ENCODE results near the gene MATK.

Gene MATK

DNA sequence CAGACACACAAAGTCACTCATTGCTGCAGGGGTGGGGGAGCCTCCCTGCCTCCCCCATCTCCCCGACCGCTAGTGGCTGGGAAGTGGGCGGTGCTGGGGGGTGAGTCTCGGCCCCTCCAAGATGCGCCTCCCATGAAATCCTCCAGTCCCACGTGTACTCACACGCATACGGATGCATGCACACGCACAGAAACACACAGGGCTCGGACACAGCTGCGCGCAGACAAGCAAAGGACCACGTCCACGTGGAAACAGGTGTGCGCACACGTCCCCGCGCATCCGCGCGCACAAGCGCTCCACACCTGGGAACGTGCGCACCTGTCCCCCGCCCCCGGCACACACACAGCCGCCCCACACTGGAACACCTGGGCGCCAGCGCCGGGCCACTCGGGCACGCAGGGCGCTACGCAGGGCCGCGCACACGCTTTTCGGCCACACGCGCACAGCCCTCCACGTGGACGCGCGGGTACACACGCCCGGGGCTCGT, 687 bp downstream of the MATK start:
- peak; percentile 65 for DNase-seq

DNA sequence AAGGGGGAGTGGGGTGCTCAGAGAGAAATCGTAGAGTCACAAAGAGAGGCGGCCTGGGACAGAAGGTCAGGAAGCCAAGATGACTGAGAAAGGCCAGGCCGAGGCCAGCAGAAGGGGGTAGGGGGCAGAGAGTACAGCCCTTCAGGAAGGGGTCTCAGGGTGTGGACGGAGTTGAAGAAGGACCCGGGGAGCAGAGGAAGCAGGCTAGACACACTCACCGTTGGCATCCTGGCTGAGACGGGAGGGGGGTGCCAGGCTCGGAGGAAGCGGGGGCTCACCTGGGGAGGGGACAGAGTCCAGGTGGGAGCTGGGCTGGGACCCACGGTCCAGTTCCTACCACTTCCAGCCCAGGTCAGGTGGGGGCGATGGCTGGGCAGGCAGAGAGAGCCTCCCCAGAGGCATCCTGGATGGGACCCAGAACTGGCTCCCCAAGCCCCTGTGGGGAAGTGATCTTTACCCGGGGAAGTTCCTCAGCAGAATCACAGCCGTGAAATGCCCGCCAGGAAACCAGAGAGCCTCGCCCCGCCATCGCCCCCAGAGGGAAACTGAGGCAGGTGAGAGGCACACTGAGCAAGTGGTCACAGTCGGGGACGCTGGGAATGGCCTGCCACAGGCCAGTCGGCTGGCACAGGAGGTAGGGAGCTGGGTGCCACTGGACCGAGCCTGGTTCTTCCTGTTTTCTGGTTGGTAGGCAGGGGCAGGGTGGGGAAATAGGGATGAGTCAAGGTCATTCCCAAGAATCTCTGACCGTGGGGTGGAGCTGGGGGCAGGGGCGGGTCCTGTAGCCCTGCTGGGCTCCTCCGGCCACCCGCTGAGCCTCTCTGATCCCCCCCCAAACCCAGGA, 1.4 kb downstream of the MATK start:
- DNase-seq: no peak

DNA sequence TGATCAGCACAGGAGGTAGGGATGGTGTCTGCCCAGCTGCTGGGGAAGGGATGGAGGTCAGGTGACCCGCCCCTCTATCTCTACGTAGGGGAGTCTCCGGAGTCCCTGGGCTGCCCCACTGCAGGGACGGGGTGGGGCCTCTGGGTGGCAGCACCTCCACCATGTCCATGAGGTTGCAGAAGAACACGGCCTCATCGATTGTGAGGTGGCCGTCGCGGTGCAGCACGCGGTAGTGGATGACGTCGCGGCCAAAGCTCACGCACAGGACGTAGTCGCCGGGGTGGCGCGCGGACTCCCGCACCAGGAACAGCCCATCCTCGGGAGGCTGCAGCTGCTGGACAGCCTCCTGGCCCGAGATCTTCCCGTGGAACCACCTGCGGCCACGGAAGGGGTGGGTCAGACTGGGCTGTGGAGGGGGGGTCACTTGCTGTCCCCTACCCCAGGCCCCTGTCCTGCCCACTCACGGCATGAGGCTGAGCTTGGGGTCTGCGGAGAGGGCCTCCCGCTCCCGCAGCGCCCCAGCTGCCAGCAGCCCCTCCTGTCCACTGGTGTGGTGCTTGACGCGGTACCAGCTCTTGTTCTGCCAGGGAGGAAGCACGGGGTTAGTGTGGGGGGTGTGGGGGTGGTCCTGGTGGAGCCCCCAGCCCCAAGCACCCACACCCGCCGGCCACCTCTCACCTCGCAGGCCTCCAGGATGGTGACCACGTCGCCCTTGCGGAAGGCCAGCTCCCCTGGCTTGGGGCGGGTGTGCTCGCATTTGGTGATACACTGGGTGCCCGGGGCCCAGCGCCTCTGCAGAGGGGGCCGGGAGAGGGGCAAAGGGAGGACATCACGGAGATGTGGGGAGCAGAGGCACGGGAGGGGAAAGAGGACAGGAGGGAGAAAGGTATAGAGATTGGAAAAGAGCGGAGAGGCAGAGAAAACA, 2.3 kb downstream of the MATK start:
- DNase-seq: peak; percentile 66

DNA sequence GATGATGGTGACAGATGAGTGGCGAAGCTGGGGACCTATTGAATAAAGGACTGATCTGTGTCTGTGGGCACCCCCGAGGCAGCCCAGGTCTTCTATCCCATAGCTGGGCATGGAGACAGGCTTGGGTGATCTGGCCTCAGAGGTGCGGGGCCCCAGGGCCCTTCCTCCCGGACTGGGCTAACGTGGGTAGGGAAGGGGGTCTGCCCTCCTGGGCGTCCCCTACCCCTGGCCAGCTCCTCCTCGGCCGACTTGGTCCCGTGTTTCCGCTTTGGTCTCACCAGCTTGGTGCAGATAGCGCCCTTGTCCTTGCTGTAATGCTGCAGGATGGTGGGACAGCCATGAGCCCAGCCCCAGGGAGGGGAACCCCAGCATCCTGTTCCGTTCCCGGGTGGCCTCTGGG, 3.3 kb downstream of the MATK start:
- no peak for DNase-seq

DNA sequence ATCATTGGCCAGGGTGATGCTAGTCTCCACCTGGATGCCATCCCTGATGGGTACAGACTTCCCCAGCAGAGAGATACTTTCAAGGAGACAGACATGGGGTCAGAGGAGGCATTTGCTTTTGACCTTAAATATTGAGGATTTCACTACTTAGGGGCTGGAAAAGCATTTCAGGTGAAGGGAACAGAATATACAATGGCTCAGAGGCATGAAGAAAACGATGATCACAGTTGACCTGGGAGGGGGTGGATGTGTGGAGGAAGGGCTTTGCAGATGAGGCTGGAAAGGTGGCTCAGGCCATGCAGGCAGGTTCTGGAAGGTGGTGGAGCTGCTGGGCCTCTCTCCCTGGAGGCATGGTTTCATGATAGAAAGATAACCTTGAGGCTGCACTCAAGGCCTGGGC, 3.9 kb downstream of the MATK start:
- DNase-seq: no peak

DNA sequence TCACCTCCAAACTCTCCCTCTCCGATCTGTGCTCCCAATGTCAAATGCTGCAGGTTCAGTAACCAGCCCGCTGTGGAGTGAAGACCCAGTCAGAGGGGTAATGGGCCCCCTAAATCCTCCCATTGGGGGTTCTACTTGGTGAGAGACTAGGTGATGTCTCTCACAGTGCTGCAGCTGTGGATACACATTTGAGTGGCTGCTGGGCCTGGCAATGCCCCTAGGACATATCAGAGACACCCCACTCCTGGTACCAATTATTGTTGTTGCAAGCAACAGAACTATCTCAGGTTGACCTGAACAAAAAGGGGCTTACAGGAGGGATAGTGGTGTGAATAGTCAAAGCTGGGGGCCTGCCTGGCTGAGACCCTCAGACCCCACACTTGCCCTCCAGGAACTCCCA, 4.6 kb downstream of the MATK start:
- DNase-seq: no peak

DNA sequence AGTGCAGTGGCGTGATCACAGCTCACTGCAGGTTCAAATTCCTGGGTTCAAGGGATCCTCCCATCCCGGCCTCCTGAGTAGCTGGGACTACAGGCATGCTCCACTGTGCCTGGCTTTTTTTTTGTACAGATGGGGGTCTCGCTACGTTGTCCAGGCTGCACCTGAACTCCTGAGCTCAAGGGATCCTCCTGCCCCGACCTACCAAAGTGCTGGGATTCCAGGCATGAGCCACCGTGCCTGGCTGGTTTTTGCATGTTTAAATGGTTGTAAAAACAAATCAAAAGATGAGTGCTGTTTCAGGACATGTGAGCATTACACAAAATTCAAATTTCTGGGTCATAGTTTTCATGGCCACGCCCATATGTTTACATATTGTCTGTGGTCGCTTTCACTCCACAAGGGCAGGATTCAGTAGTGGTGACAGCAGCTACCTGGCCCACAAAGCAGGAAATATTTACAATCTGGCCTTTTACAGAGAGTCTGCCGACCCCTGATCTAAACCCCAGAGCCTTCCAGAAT, 5.3 kb downstream of the MATK start:
- no peak for DNase-seq

DNA sequence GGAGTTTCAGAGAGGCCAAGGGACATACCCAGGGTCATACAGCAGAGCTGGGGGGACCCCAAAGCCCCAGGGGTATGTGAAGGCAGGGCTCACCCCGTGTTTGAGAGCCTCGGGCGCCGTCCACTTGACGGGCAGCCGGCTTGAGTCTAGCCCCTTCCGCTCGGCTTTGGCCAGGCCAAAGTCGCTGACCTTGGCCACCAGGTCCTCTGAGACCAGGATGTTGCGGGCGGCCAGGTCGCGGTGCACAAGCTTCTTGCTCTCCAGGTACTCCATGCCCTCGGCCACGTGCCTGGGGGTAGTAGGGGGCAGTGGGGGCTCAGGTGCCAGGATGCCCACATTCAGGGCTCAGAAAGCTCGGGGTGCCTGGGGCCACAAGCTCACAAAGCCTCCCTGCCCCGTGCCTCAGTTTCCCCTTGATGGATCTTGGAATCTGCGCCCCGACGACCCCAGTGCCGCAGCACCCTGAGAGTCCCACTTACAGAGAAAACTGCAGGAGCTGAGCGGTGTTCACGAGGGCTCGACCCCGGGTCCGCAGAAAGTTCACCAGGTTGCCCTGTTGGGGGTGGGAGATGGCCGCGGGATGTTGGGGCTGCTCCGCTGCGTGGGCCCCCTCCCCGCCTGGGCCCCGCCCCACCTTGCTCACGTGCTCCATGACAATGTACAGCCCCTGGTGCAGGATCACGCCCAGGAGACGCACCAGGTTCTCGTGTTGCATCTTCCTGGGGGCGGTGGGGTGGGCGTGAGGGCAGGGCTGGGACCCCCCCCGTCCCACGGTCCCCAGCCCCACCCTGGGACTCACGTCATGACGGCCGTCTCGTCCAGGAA, 7.1 kb downstream of the MATK start:
- DNase-seq: no peak

DNA sequence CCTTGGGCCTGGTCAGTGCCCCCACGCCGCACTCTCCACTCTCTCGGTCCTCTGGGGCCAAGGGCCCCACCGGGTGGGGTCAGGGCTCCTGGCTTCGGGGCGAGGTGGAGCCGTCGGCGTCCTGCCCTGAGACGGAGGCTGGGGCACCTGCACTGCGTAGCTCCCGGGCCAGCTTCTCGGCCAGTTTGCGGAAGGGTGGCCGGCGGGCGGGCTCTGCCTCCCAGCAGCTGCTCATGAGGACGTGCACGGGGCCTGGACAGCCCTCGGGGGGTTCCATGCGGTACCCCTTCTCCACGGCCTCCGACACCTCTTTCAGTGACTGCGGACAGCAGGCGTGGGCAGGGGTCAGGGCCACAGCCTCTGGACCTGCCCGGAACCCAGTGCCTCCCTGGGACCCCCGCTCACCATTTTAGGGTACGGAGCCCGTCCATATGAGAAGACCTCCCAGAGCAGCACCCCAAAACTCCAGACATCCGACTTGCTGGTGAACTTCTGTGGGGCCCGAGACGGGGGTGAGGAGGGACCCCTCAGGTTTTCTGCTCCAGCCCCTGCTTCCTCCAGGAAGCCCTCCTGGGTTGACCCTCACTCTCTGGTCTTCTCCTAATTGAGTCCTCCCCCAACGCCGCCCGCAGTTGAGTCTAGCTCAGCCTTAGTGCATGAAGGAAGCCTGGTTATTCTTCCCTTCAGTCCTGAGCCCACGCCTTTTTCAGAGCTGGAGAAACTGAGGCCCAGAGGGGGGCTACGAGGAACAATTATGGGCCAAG, 7.9 kb downstream of the MATK start:
- no peak for DNase-seq

DNA sequence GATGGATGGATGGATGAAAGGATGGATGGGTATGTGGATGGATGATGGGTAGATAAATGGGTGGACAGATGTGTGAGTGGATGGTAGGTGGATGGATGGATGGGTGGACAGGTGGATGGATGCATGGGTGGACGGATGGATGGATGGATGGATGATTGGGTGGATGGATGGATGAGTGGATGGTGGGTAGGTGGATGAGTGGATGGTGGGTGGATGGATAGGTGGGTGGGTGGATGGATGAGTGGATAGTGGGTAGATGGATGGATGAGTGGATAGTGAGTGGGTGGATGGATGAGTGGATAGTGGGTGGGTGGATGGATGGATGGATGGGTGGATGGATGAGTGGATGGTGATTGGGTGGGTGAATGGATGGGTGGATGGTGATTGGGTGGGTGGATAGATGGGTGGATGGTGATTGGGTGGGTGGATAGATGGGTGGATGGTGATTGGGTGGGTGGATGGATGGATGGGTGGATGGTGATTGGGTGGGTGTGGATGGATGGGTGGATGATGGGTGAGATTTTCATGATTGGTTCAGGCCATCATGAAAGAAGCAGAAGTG, 9.6 kb downstream of the MATK start:
- DNase-seq: no peak

DNA sequence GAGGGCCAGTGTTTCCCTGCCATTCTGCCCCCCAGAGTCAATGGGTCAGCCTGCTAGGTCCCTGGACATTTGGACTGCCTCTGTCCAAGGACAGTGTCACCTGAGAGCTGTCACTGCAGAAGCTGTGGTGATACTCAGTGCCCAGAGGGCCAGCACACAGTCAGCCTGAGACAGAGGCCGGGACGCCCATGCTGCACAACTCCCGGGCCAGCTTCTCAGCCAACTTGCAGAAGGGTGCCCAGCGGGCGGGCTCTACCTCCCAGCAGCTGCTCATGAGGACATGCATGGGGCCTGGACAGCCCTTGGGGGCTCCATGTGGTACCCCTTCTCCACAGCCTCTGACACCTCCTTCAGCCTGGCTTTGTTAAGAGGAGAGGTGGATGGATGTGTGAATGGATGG, 10.3 kb downstream of the MATK start:
- no peak for DNase-seq

DNA sequence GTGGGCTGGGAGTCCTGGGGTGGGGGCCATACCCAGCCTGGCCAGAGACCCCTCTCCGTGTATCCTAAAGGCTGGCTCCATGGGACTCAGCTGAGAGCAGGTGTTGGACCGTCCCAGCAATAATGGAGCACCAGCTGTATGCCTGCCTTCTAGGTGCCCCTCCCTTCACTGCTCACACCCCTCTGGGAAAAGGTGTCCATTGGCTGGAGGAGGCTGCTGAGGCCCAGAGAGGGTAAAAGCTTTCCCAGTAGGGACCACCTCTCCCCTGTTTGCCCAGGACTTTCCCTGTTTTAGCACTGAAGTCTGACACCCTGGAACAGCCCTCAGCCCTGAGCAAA, 10.8 kb downstream of the MATK start:
- DNase-seq: no peak

DNA sequence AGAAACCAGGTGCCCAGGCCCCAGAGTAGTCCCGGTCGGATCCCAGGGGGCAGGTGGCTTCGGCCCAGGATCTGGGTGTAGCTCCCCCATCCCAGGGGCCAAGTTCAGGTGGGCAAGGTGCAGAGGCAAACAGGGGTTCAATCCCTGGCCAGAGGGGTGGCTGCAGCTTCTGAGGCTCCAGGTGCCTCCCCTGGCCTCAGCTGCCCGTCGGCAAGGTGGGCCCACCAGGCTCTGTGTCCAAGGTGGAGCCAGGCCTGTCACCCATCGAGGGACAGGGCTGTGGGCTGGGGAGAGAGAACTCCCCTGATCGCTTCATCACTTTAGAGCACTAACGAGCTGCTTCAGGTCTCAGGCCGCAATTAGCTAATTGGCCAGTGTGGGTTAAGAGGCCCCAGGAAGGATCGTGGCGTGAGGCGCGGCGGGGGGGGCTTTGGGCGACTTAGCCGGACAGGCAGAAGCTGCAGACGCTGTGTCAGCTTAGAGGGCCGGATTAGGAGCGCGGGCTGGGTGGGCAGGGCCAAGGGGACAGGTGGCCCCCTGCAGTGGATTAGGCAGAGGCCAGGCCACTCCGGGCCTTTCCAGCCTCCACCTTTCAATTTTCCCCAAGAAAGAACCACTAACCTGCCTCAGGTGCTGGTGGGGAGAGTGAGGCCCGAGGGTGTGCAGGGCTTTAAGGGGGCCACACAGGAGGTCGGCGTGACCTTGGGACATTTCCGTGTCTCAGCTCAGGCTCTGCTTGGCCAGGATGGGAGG, 11.4 kb downstream of the MATK start:
- DNase-seq: no peak

DNA sequence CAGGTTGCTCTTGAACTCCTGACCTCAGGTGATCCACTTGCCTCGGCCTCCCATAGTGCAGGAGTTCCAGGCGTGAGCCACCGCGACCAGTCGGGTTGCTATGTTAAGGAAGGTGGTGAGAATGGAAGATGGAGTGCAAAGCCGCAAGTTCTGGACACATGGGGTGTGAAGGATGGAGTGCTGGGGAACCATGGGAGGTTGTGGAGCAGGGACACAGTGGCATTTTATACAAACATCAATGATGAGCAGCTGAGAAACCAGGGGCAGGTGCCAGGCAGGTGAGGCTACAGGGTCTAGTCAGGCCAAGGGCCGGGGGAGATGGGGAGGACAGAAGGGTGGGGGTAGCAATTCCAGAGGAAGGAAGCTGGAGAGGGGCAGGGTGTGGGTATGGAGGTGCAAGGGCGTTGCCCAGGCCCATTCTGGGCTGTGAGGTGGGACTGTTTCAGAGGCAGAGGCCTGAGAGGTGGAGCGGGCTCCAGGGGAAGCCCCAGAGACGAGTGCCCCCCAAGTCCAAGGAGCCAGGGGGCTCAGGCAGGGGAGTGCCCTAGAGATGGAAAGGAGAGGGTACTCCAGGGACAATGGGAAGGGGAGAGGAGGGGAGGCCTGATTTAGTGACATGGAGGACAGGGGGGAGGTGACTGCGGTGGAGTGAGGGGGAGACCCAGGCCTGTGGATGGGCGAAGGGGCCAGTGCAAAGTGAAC, 12.2 kb downstream of the MATK start:
- no peak for DNase-seq

DNA sequence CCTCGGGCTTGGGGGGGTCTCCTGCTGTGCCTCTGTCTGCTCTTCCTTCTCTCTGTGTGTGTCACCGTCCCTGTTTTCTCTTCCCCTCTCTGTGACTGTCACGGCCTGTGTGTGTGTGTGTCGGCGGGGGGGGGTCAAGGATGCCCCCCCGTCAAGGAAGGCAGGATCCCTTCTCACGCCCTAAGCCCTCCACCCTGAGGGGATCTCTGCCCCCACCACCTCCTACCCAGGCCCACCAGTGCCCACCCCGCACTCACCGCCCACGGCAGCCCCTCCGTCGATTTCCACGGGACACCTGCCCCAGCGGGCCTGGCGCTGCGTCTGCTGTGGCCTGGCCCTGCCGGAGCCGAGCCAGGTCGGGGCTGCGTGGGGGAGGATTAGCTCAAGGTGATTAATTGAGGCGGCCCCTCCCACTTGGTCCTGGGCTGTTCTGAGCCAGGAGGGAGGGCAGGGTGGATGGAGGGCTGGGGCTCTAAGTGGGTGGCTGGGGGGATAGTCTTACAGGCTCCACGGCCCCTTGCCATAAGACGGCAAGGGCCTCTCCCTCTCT, 14.2 kb downstream of the MATK start, which contains the start of gene RAX2:
Gene RAX2 (minus strand): TSS at position 323 of the 550 bp plus-strand sequence. CDS start 486 bp downstream, outside the sequence.
- DNase-seq: no peak

DNA sequence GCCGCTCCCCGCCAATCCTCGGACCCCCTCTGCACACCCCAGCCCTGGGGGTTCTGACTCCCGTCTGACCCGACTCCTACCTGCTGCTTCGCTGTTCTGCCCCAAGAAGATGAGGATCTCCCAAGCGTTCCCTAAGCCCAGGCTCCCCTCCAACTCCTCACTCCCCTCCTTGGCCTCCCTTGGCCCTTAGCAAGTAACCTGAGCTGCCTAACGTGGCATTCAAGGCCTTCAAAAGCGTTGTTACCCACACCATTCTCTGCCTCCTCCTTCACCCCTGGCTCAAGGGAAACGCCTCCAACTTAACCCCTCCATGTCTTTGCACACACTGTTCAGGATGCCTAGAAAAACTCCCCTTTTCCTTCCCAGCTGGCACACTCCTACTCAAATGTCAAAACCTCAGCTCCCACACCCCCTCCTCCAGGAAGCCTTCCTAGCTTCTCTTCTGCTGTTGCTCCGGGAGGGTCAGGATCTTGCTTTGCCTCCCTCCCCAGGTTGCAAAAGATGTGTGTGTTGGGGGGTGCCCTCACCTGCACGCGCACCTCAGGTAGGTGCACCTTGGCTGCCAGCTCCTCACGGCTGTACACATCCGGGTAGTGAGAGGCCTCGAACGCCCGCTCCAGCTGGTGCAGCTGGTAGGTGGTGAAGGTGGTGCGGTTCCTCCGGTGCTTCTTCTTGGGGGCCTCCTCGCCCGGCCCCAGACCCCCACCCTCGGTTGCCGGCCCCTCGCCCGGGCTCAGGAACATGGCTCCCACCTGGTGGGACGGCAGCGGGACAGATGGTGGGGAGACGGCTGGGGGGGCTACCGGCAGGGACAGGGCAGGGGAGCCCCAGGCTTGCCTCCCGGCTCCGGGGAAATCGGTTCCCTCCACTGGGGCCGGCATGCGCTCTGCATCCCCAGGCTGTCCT, 14.9 kb downstream of the MATK start:
- DNase-seq: no peak

DNA sequence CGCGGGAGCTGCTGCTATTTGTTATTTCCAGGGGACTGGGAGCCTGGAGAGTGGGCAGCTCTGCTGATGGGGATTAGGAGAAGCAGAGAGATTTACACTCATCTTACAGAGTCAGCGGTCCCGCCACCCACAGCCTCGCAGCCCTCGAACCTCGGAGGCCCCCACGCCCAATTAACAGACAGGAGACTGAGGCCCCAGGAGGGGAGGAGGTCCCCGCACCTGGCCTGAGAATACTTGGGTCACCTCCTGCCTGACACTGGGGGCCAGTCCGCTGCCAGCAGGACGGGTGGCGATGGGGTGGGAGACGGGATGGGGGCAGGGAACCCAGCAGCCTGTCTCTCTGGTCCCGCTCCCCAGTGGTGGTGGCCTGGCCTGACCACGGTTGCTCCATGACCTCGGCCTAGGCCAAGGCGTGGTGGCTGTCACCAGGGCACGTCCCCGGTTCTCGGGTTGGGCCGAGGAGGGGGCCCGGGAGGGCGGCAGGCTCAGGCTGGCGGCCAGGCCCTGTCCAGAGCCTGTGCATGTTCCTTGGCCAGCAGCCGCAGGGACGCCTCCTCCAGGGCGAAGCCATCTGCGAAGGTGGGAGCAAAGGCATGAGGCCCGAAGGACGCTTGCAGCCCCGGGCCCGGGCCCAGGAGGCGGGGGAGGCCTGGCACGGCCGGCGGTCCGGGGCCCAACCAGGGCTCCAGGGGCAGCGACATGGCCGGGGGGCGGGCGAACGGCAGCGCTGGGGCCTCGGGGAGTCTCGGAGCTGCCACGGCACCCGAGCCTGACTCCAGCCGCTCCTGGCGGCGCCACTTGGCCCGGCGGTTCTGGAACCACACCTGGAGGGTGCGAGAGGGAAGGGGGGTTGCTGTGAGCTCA, 15.8 kb downstream of the MATK start:
- no peak for DNase-seq

DNA sequence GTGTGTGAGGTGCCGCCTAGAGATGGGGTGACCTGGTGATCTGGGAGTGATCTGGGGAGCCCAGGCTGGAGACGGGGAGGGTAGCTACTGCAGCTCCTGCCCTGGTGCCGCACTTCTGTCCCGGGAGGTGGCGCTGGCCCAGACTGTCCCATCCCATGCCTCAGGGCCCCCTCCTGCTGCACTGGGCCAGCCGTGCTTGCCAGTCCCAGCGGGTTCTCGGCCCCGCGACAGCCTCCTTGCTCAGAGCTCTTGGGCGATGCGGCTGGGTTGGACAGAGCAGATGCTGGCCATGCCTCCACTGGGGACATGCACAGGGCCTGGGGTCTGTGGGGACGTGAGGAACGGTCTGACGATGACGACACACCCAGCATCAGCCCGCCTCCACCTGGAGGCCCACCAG, 16.7 kb downstream of the MATK start:
- DNase-seq: no peak
